ENCODE data around the gene RAI14. TPM values are rescaled to one million over a fixed set of nuclear protein-coding genes. Genes with fewer than 3 reads are reported as not detected.

RAI14 gene
- total RNA-seq, 1 donor from 2014 or later: 127 TPM

DNA sequence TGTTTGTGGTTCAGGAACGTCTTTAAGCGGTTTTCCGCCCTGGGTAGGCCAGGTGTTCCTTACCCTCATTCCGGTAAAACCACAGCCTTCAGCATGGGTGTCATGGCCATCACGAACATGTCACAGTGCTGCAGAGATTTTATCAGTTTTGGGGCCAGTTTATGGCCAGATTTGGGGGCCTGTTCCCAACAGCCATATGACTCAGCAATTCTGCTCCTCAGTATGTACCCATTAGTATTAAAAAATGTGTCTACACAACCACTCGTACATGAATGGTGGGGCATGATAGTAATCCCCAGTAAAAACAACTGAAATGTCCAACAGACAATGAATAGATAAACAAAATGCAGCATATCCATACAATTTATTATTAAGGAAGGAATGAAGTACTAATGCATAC is 130.9 kb downstream of the RAI14 start:
- H3K4me3 Mint-ChIP-seq (ENCODE audit: unreplicated experiment): peak overlapping the region; percentile 22
- no peak overlapping the region for H3K27ac Mint-ChIP-seq (ENCODE audit: unreplicated experiment)
- peaks cover 42% of the 10 kb centered on the region for H3K36me3 Mint-ChIP-seq (ENCODE audit: low read depth, unreplicated experiment)
- H3K4me1 Mint-ChIP-seq (ENCODE audit: unreplicated experiment): no peaks in the 10 kb centered on the region
- peaks cover 2% of the 10 kb centered on the region for H3K9me3 Mint-ChIP-seq (ENCODE audit: unreplicated experiment)
- H3K27me3 Mint-ChIP-seq (ENCODE audit: unreplicated experiment): no peaks in the 10 kb centered on the region
- DNase-seq (ENCODE audit: low spot score): no peak
- TF ChIP-seq, protein P1, sequence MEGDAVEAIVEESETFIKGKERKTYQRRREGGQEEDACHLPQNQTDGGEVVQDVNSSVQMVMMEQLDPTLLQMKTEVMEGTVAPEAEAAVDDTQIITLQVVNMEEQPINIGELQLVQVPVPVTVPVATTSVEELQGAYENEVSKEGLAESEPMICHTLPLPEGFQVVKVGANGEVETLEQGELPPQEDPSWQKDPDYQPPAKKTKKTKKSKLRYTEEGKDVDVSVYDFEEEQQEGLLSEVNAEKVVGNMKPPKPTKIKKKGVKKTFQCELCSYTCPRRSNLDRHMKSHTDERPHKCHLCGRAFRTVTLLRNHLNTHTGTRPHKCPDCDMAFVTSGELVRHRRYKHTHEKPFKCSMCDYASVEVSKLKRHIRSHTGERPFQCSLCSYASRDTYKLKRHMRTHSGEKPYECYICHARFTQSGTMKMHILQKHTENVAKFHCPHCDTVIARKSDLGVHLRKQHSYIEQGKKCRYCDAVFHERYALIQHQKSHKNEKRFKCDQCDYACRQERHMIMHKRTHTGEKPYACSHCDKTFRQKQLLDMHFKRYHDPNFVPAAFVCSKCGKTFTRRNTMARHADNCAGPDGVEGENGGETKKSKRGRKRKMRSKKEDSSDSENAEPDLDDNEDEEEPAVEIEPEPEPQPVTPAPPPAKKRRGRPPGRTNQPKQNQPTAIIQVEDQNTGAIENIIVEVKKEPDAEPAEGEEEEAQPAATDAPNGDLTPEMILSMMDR (IDR thresholded peaks at IDR 0.05; ENCODE audit: unreplicated experiment): no peak

DNA sequence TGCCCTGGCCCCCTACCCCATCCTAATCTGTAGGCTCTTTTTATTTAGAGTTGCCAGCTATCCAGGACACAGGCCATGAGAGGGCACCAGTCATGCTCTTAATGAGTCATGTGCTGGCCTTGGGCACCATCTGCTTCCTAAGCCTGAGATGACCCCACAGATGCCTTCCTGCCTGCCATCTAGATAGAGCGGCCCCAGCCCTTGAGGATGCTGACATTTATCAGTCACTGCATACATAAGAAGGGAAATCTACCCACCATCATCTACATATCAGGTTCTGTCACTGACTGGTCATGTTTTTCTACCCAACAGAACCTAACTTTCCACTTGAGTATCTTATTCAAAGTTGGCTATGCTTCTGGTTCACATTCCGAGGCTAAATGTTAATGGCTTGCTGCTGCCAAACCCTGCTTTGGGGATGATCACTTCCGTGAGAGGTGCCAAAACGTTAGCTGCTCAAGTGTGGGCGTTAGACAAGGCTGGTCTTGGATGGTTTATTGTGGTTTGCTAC is 132.9 kb downstream of the RAI14 start:
- no peak for DNase-seq (ENCODE audit: low spot score)
- H3K9me3 Mint-ChIP-seq (ENCODE audit: unreplicated experiment): no peaks in the 10 kb centered on the region
- H3K36me3 Mint-ChIP-seq (ENCODE audit: low read depth, unreplicated experiment): peaks cover 28% of the 10 kb centered on the region
- no peaks in the 10 kb centered on the region for H3K4me1 Mint-ChIP-seq (ENCODE audit: unreplicated experiment)
- TF ChIP-seq, protein P1 (IDR thresholded peaks at IDR 0.05; ENCODE audit: unreplicated experiment): no peak
- H3K27me3 Mint-ChIP-seq (ENCODE audit: unreplicated experiment): no peaks in the 10 kb centered on the region
- H3K27ac Mint-ChIP-seq (ENCODE audit: unreplicated experiment): no peak overlapping the region
- H3K4me3 Mint-ChIP-seq (ENCODE audit: unreplicated experiment): no peak overlapping the region

DNA sequence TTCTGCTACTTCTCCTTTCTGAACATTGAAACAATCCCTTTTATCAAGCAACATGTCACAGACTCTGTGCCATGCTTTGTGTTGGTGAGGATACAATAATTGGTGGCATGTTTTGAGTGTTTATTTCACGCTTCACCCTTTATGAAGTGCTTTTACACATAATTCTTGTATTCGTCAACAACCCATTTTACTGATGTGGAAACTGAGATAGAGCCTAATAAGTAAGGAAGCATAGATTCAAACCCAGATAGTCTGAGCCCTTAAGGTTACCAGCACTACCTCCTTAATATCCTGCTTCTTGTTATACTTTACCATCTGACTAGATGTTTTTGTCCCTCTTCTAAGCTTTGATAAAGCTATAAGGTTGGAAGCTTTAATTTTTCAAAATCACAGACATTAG is 133.5 kb downstream of the RAI14 start:
- H3K4me1 Mint-ChIP-seq (ENCODE audit: unreplicated experiment): no peaks in the 10 kb centered on the region
- no peaks in the 10 kb centered on the region for H3K9me3 Mint-ChIP-seq (ENCODE audit: unreplicated experiment)
- H3K4me3 Mint-ChIP-seq (ENCODE audit: unreplicated experiment): no peak overlapping the region
- no peak for DNase-seq (ENCODE audit: low spot score)
- TF ChIP-seq, protein P1 (IDR thresholded peaks at IDR 0.05; ENCODE audit: unreplicated experiment): no peak
- no peaks in the 10 kb centered on the region for H3K27me3 Mint-ChIP-seq (ENCODE audit: unreplicated experiment)
- H3K36me3 Mint-ChIP-seq (ENCODE audit: low read depth, unreplicated experiment): peaks cover 26% of the 10 kb centered on the region
- no peak overlapping the region for H3K27ac Mint-ChIP-seq (ENCODE audit: unreplicated experiment)

DNA sequence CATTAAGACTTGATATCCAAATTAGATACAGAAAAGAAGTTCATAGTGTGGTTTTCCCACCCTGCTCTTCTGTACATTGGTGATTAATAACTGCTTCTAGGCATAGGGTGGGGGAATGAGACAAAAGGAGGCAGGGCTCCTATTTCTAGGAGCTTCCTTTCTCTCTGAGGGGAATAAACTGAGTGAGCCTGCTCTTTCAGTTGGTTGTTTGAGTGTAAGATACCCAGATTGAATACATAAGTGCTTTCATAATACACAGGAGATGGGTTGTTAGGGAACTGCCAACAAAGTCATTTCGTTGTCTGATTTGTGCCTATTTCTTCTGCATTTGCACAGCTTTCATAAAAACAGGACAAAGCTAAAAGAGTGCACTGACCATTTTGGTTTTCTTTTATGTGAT is 133.9 kb downstream of the RAI14 start:
- no peak overlapping the region for H3K4me3 Mint-ChIP-seq (ENCODE audit: unreplicated experiment)
- H3K9me3 Mint-ChIP-seq (ENCODE audit: unreplicated experiment): no peaks in the 10 kb centered on the region
- no peaks in the 10 kb centered on the region for H3K27me3 Mint-ChIP-seq (ENCODE audit: unreplicated experiment)
- H3K27ac Mint-ChIP-seq (ENCODE audit: unreplicated experiment): peak overlapping the region; percentile 31
- DNase-seq (ENCODE audit: low spot score): no peak
- H3K36me3 Mint-ChIP-seq (ENCODE audit: low read depth, unreplicated experiment): peaks cover 24% of the 10 kb centered on the region
- TF ChIP-seq, protein P1 (IDR thresholded peaks at IDR 0.05; ENCODE audit: unreplicated experiment): no peak
- H3K4me1 Mint-ChIP-seq (ENCODE audit: unreplicated experiment): no peaks in the 10 kb centered on the region

DNA sequence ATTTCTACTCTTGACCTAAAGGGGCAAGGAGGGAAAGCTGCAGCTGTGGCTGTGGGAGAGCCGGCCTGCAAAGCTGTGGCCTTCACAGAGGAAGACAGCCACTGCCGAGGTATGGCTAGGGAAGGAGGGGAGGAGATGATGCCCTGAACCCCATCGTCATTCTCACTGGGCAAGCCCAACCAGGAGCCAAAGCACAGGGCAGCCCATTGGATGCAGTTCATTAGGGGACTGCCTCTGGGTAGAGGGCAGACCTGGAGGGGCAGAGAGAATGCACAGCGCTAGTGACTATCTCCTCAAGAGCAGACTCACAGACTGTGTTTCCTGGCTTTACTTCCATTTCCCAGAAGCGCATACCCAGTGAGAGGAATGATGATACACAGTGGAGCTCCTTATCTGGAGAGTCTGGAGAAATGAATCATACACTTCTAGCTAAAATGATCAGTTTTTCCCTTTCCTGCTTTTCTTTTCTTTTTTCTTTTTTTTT is 135.7 kb downstream of the RAI14 start:
- Mint-ChIP-seq H3K27me3 (ENCODE audit: unreplicated experiment) (no peaks in the 10 kb centered on the region), H3K4me3 (ENCODE audit: unreplicated experiment) (no peak overlapping the region), H3K4me1 (ENCODE audit: unreplicated experiment) (no peaks in the 10 kb centered on the region), H3K27ac (ENCODE audit: unreplicated experiment) (no peak overlapping the region), H3K9me3 (ENCODE audit: unreplicated experiment) (no peaks in the 10 kb centered on the region), H3K36me3 (ENCODE audit: low read depth, unreplicated experiment) (peaks cover 10% of the 10 kb centered on the region)
- DNase-seq (ENCODE audit: low spot score): no peak
- TF ChIP-seq, protein P1 (IDR thresholded peaks at IDR 0.05; ENCODE audit: unreplicated experiment): no peak
